Neural progenitor cell (in vitro differentiated cells): ENCODE data around the gene HSDL2.

Source experiments
- CTCF ChIP-seq: fragments of 200-600 bp; sonication (generic); IDR thresholded peaks from 2 replicates; pipeline ENCODE4 v1.5.1; 2017; ENCODE audit warnings: antibody characterized with exemption, mild to moderate bottlenecking
- EZH2phosphoT487 ChIP-seq: fragments of 200-600 bp; sonication (generic); IDR thresholded peaks from 2 replicates; pipeline ENCODE4 v1.6.1; 2017; ENCODE audit warnings: antibody characterized with exemption

GRCh38 chr9:112403614-112404201 lies 23.8 kb downstream of the HSDL2 start:
- TF ChIP-seq CTCF (no peak), EZH2phosphoT487 (no peak)
